AG04450 (cell line): ENCODE measurements around the gene LGI4. TPM values are rescaled to one million over a fixed set of nuclear protein-coding genes. Genes with fewer than 3 reads are reported as not detected.

ENCODE experiments used
- CTCF ChIA-PET: fragments of 300-600, 350-600 bp; formaldehyde crosslinking; extraction: SDS; loops from one replicate; lab custom pipeline; 2022; ENCODE audit warnings: antibody characterized with exemption, inconsistent platforms; lab: Charles Lee
- POLR2A ChIA-PET: fragments of 350-600 bp; formaldehyde crosslinking; extraction: SDS; loops from one replicate; lab custom pipeline; 2021; ENCODE audit warnings: antibody characterized with exemption, inconsistent platforms; lab: Yijun Ruan, JAX
- DNase-seq: peaks from one replicate; pipeline ENCODE4 v3.0.0-alpha.2; 2011; ENCODE audit warnings: low read depth, low spot score
- H3K27ac ChIP-seq: one replicate; pipeline ENCODE4 v1.5.1; 2012; ENCODE audit warnings: low read depth, low read length, control low read depth
- H3K27me3 ChIP-seq: one replicate; pipeline ENCODE4 v1.6.0; 2012; ENCODE audit warnings: low read length; ENCODE audit not compliant: control insufficient read depth, insufficient read depth
- H3K4me3 ChIP-seq: 2 replicates; pipeline ENCODE4 v1.5.1; 2011; ENCODE audit warnings: mild to moderate bottlenecking, low read depth, low read length, control low read depth
- H3K9me3 ChIP-seq: 2 replicates; pipeline ENCODE4 v1.5.1; 2012; ENCODE audit warnings: low read length; ENCODE audit not compliant: control insufficient read depth, insufficient read depth
- polyA plus RNA-seq: library from polyadenylated mRNA; depleted of rRNA; stranded (reverse); fragments of >200 nt; gene quantifications from 2 replicates; pipeline ENCODE4 v1.2.3, GENCODE V29; 2011
- TF ChIP-seq, protein P1 (sequence below): IDR thresholded peaks from 2 replicates; pipeline ENCODE4 v1.5.1; 2011; ENCODE audit warnings: low read depth, low read length, control low read depth, inconsistent platforms

Gene LGI4
- polyA plus RNA-seq, 1 experiment = 0.07 TPM

- DNase-seq = no peak
- peaks cover 36% of the 10 kb centered on the region for H3K9me3 ChIP-seq
- no peak overlapping the region for H3K4me3 ChIP-seq
- POLR2A ChIA-PET = interaction anchor here (0.7 kb wide), 1 partner anchor 736 kb away, joined by 3 read pairs; no protein-coding TSS in a partner anchor
- TF ChIP-seq, protein P1, sequence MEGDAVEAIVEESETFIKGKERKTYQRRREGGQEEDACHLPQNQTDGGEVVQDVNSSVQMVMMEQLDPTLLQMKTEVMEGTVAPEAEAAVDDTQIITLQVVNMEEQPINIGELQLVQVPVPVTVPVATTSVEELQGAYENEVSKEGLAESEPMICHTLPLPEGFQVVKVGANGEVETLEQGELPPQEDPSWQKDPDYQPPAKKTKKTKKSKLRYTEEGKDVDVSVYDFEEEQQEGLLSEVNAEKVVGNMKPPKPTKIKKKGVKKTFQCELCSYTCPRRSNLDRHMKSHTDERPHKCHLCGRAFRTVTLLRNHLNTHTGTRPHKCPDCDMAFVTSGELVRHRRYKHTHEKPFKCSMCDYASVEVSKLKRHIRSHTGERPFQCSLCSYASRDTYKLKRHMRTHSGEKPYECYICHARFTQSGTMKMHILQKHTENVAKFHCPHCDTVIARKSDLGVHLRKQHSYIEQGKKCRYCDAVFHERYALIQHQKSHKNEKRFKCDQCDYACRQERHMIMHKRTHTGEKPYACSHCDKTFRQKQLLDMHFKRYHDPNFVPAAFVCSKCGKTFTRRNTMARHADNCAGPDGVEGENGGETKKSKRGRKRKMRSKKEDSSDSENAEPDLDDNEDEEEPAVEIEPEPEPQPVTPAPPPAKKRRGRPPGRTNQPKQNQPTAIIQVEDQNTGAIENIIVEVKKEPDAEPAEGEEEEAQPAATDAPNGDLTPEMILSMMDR = no peak
- CTCF ChIA-PET = interaction anchor here (2.0 kb wide), 1 partner anchor 20 kb away, joined by 11 read pairs; no protein-coding TSS in a partner anchor
- no peak overlapping the region for H3K27ac ChIP-seq
- H3K27me3 ChIP-seq = no peaks in the 10 kb centered on the region
These were observed 26.5 kb upstream of the LGI4 start for GRCh38 chr19:35161434-35161743.

DNA sequence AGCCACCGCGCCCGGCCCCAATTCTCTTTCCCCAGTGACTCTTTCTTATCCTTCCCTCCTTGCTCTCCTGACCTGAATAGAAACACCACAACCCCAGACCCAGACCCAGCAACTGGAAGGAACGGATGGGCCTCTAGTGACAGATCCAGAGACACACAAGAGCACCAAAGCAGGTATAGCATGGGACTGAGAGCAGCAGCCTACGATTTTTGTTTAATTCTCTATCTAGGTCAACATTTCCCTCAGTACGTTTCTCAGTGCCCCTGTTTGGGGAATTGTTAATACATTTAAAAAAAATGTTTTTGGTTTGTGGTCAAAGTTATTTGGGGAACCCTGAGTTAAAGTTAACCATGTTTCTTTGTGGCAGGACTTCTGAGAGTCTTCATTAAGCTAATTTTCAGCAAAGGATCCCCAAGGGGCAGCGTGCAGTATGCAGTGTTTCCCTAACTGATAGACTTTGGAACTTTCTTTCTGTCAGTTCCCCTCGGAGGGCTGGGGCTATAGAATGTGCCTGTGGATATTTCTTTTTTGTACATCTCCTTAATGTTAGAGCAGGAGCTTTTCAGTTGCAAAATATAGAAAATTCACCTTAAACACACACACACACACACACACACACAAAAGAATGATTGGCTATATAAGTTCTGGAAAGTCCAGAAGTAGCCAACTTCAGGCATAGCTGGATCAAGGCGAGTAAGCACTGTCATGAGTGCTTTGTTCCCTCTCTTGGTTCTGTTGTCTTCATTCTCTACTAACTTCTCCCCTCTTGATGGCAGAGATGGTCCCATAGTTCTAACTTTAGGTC is 26.0 kb upstream of the LGI4 start:
- DNase-seq = no peak
- H3K4me3 ChIP-seq = no peak overlapping the region
- H3K27ac ChIP-seq = no peak overlapping the region
- ChIA-PET CTCF (interaction anchor here (2.0 kb wide), 1 partner anchor 19 kb away, joined by 11 read pairs; no protein-coding TSS in a partner anchor), POLR2A (interaction anchor here (0.7 kb wide), 1 partner anchor 737 kb away, joined by 3 read pairs; no protein-coding TSS in a partner anchor)
- no peaks in the 10 kb centered on the region for H3K27me3 ChIP-seq
- TF ChIP-seq, protein P1 = no peak
- peaks cover 31% of the 10 kb centered on the region for H3K9me3 ChIP-seq

GRCh38 chr19:35159606-35160005 is 24.7 kb upstream of the LGI4 start:
- peaks cover 28% of the 10 kb centered on the region for H3K9me3 ChIP-seq
- H3K27ac ChIP-seq = no peak overlapping the region
- TF ChIP-seq, protein P1 = no peak
- H3K27me3 ChIP-seq = no peaks in the 10 kb centered on the region
- ChIA-PET CTCF (interaction anchor here (2.0 kb wide), 1 partner anchor 18 kb away, joined by 11 read pairs; no protein-coding TSS in a partner anchor), POLR2A (no interaction called here)
- no peak overlapping the region for H3K4me3 ChIP-seq
- no peak for DNase-seq

GRCh38 chr19:35157431-35157830 is 22.6 kb upstream of the LGI4 start:
- Histone ChIP-seq H3K27me3 (no peaks in the 10 kb centered on the region), H3K27ac (no peak overlapping the region), H3K4me3 (no peak overlapping the region), H3K9me3 (peaks cover 8% of the 10 kb centered on the region)
- DNase-seq = no peak
- CTCF ChIA-PET = no interaction called here
- TF ChIP-seq, protein P1 = no peak
- POLR2A ChIA-PET = no interaction called here

DNA sequence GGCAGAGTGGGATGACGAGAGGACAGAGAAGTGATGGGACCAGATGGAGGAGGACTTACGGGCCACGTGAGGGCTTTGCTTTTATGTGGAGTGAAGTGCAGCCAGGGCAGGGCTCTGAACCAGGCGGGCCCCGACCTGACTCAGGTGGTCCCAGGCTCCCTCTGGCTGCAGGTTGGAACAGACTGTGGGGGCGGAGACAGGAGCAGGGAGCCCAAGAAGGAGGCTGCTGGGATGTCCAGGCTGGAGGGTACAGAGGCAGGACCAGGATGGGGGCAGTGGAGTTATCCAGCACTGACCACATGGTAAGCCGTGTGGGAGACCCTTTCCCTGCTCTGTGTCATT is 21.8 kb upstream of the LGI4 start:
- DNase-seq = no peak
- peaks cover 5% of the 10 kb centered on the region for H3K9me3 ChIP-seq
- H3K27me3 ChIP-seq = no peaks in the 10 kb centered on the region
- H3K4me3 ChIP-seq = no peak overlapping the region
- TF ChIP-seq, protein P1 = no peak
- CTCF ChIA-PET = interaction anchor here (0.6 kb wide), 1 partner anchor 89 kb away, joined by 3 read pairs; no protein-coding TSS in a partner anchor
- POLR2A ChIA-PET = no interaction called here
- H3K27ac ChIP-seq = no peak overlapping the region
